KOPT-K1 (cell line): Measurements from ENCODE around the gene TMEM238.
"Not testable (repeated sequence)": the region's sequence is repeated elsewhere in the genome, so short reads cannot be mapped to it uniquely, and the experiment has no call there.

ENCODE experiments used
- H3K27ac ChIP-seq: fragments of 200-600 bp; sonication (generic); 2 replicates; pipeline ENCODE4 v1.5.1; 2016; ENCODE audit warnings: antibody characterized with exemption, mild to moderate bottlenecking, low read depth, low read length; ENCODE audit not compliant: poor library complexity, severe bottlenecking
- H3K36me3 ChIP-seq: fragments of 200-600 bp; sonication (generic); 2 replicates; pipeline ENCODE4 v1.5.1; 2017; ENCODE audit warnings: antibody characterized with exemption, mild to moderate bottlenecking, low read length, moderate library complexity; ENCODE audit not compliant: insufficient read depth
- H3K9me3 ChIP-seq: fragments of 200-600 bp; sonication (generic); 2 replicates; pipeline ENCODE4 v1.5.1; 2017; ENCODE audit warnings: antibody characterized with exemption, low read length, mild to moderate bottlenecking; ENCODE audit not compliant: insufficient read depth, poor library complexity, severe bottlenecking

The TMEM238 gene

GRCh38 chr19:55384131-55384919 is at the start of gene TMEM238:
Gene TMEM238 (minus strand): TSS chr19:55384292. CDS start chr19:55384259, 33 bp downstream.
- Histone ChIP-seq H3K36me3 (peaks cover 34% of the 10 kb centered on the region), H3K9me3 (no peaks in the 10 kb centered on the region), H3K27ac (peak within 1 kb of the TSS; percentile 91)

- Histone ChIP-seq H3K36me3 (no peaks in the 10 kb centered on the region), H3K9me3 (peaks cover 8% of the 10 kb centered on the region), H3K27ac (no peak overlapping the region)
Observed at GRCh38 chr19:55433292-55433691, 49.2 kb upstream of the TMEM238 start.

- Histone ChIP-seq H3K36me3 (no peaks in the 10 kb centered on the region), H3K9me3 (peaks cover 8% of the 10 kb centered on the region), H3K27ac (no peak overlapping the region)
Observed at GRCh38 chr19:55432241-55432959, 48.3 kb upstream of the TMEM238 start.

- peaks cover 8% of the 10 kb centered on the region for H3K9me3 ChIP-seq
- H3K36me3 ChIP-seq = no peaks in the 10 kb centered on the region
- no peak overlapping the region for H3K27ac ChIP-seq
Observed at GRCh38 chr19:55431183-55431582, 47.1 kb upstream of the TMEM238 start.

- H3K36me3 ChIP-seq = no peaks in the 10 kb centered on the region
- H3K27ac ChIP-seq = no peak overlapping the region
- peaks cover 8% of the 10 kb centered on the region for H3K9me3 ChIP-seq
Observed at GRCh38 chr19:55426042-55426441, 42.0 kb upstream of the TMEM238 start.

GRCh38 chr19:55424518-55424917 is 40.4 kb upstream of the TMEM238 start:
- Histone ChIP-seq H3K9me3 (peaks cover 11% of the 10 kb centered on the region), H3K27ac (no peak overlapping the region), H3K36me3 (no peaks in the 10 kb centered on the region)

- no peaks in the 10 kb centered on the region for H3K36me3 ChIP-seq
- H3K9me3 ChIP-seq = peaks cover 16% of the 10 kb centered on the region
- H3K27ac ChIP-seq = no peak overlapping the region
Observed at GRCh38 chr19:55423225-55424005, 39.3 kb upstream of the TMEM238 start.

GRCh38 chr19:55421281-55421680 is 37.2 kb upstream of the TMEM238 start:
- Histone ChIP-seq H3K27ac (peak overlapping the region; percentile 49), H3K9me3 (peaks cover 16% of the 10 kb centered on the region)
- H3K36me3 ChIP-seq = not testable (repeated sequence)

GRCh38 chr19:55419624-55420236 is 35.6 kb upstream of the TMEM238 start:
- Histone ChIP-seq H3K9me3 (peaks cover 16% of the 10 kb centered on the region), H3K36me3 (no peaks in the 10 kb centered on the region), H3K27ac (no peak overlapping the region)

- peaks cover 16% of the 10 kb centered on the region for H3K9me3 ChIP-seq
- H3K36me3 ChIP-seq = no peaks in the 10 kb centered on the region
- H3K27ac ChIP-seq = no peak overlapping the region
Observed at GRCh38 chr19:55419103-55419502, 35.0 kb upstream of the TMEM238 start.

GRCh38 chr19:55418185-55418584 is 34.1 kb upstream of the TMEM238 start:
- H3K36me3 ChIP-seq = no peaks in the 10 kb centered on the region
- H3K27ac ChIP-seq = no peak overlapping the region
- H3K9me3 ChIP-seq = peaks cover 16% of the 10 kb centered on the region

GRCh38 chr19:55410168-55410567 is 26.1 kb upstream of the TMEM238 start:
- H3K9me3 ChIP-seq = no peaks in the 10 kb centered on the region
- no peak overlapping the region for H3K27ac ChIP-seq
- H3K36me3 ChIP-seq = peaks cover 17% of the 10 kb centered on the region

GRCh38 chr19:55409179-55409578 is 25.1 kb upstream of the TMEM238 start:
- not testable (repeated sequence) for H3K9me3 ChIP-seq, H3K27ac ChIP-seq

GRCh38 chr19:55408533-55408872 is 24.4 kb upstream of the TMEM238 start:
- Histone ChIP-seq H3K9me3 (no peaks in the 10 kb centered on the region), H3K36me3 (peaks cover 33% of the 10 kb centered on the region), H3K27ac (peak overlapping the region; percentile 95)

More at GRCh38 chr19:55409179-55409578, 25.1 kb upstream of the TMEM238 start:
- H3K36me3 ChIP-seq = peaks cover 26% of the 10 kb centered on the region
